HG02623 (cell line): ENCODE data around the gene CACNA2D3.

Experiments used
- ATAC-seq: cut with Tn5 transposase; IDR thresholded peaks from one replicate; pipeline ENCODE4 v1.9.1; 2021; ENCODE audit warnings: moderate library complexity; ENCODE audit not compliant: unreplicated experiment

The CACNA2D3 gene

DNA sequence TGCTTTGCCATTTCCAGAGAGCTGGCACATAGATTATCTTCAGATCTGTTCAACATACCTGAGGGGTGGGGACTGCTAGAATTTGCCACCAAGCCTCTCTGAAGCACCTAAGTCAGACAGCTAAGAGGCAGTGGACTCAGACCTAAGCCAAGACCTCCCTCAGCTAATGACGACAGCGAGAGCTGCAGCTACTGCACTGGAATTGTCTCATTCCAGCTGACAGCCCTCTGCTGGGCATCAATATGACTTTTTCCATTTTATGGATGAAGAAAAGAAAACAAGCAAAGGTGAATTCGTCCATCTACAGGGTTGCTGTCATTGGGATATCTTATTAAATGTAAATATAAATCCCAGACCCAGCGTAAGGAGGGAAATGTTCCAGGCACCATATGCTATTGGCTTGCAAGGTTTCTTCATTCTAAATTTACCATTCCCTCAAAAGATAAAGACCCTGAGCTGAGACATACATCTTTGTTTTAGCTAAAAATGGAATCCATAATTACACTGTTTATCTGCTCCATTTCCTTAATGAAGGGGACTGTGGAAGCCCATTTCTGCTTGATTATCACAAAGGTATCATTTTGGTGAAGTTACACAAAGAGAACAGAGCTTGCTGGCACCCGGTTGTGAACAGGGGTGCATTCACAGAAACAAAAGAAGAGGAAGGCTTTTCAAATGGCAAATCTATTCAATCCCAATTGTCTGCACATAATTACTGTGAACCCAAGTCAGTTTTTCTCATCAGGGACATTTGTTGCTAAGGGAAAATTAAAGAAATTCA, 891.0 kb downstream of the CACNA2D3 start:
- no peak for ATAC-seq

- ATAC-seq, result no peak
Observed at GRCh38 chr3:55014081-55014480, 891.7 kb downstream of the CACNA2D3 start.

GRCh38 chr3:55014906-55015305, 892.6 kb downstream of the CACNA2D3 start:
- ATAC-seq, result no peak

- ATAC-seq, result no peak
Observed at GRCh38 chr3:55017876-55018275, 895.5 kb downstream of the CACNA2D3 start.

GRCh38 chr3:55030938-55031337, 908.6 kb downstream of the CACNA2D3 start:
- ATAC-seq, result no peak

DNA sequence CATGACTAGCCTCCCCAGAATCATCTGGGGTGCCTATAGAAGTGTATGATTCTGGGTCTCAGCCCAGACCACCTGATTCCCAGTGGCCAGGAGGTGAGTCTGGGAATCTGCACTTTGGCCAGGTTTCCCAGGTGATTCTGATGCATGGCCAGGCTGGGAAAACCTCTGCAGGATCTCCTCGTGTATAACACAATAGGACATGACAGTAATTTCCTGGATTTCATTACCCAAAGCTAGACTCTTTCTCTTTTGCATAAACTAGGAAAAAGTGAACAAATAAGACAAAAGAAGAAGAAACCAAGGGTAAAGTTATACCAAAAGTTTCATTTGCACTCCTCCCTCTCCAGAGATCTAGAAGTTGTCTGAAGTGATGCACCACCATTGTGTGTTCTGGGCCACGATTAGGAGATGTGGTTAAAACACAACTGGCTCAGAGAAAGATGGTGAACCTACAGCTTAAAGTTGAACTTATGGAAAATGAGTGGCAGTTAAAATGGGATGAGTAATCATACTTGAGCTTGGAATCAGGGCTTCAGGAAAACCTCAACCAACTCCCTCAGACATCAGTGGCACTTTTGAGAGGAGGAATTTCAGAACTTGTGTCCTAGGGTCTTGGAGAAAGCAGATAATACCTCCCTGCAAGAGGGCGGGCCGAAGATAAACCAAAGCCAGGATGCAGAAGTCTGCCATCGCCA, 914.7 kb downstream of the CACNA2D3 start:
- no peak for ATAC-seq

DNA sequence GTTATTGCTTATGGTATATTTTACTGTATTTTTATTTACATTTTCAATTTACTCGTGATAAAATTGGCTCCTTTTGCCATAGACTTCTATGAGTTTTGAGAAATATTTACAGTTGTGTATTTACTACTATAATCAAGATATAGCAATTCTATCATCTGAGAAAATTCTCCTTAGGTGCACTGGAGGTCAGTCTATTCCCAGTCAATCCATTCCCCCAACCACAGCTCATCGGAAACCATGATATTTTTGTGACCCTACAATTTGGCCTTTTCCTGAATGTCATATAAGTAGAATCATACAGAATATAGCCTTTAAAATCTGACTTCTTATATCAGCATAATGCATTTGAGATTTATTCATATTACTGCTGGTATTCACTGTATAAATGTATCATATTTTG, 920.2 kb downstream of the CACNA2D3 start:
- no peak for ATAC-seq

DNA sequence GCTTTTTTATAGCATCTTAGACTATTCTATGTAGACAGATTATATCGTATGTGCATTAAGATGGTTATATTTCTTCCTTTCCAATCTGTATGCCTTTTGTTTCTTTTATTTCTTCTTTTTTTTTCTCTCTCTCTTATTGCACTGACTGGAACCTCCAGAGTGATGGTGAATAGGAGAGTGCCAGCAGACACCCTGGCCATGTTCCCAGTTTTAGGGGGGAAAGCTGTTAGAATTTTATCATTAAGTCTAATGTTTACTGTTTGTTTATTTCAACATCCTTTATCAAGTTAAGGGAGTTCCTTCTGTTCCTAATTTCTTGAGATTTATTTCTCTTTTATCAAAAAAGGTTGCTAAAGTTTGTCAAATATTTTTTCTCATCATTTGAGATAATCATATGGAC, 922.1 kb downstream of the CACNA2D3 start:
- ATAC-seq, result no peak

- ATAC-seq, result no peak
Observed at GRCh38 chr3:55059027-55059629, 936.8 kb downstream of the CACNA2D3 start.

GRCh38 chr3:55060896-55061719, 938.8 kb downstream of the CACNA2D3 start:
- ATAC-seq, result no peak

DNA sequence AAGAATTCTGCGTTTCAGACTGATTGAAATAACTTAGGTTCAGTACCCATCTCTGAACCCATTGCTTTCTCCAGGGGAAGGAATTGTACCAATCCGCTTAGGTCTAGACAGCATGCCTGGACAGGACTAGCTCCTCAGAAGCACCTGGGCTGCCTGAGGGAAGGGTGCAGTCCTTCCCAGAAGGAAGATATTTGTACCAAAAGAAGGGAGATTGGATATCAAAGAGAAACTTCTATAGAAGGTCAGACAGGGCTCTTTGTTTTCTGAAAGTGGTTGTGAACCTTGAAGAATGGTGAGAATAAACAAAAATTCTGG, 939.3 kb downstream of the CACNA2D3 start:
- ATAC-seq, result no peak

GRCh38 chr3:55064164-55064563, 941.8 kb downstream of the CACNA2D3 start:
- ATAC-seq, result no peak

GRCh38 chr3:55065331-55065730, 943.0 kb downstream of the CACNA2D3 start:
- no peak for ATAC-seq

DNA sequence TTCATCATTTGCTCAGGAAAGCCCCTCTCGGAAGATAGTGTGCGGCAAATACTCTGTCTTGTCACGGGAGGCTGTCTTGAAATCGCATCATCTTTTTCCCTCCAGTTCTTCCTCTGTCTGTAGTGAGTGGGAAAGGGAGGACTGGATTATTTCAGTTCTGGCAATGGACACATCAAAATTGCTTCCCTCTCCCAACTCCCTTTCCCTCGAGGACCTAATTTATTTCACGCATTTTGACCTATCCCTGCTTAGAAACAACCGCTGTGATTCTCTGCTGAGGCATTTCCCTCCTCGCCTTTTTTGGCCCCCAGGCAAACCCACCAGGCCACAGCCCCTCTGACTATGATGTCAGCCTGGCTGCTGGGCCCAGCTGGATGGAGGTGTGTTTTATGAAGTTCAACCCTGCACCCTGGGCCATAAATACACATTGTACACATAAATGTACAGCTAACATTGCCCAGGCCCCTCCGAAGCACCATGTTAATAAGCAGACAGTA, 944.2 kb downstream of the CACNA2D3 start:
- ATAC-seq, result no peak

GRCh38 chr3:55069950-55070349, 947.6 kb downstream of the CACNA2D3 start:
- ATAC-seq, result no peak

- no peak for ATAC-seq
Observed at GRCh38 chr3:55074796-55075195, 952.4 kb downstream of the CACNA2D3 start.

GRCh38 chr3:55075846-55076245, 953.5 kb downstream of the CACNA2D3 start:
- no peak for ATAC-seq

DNA sequence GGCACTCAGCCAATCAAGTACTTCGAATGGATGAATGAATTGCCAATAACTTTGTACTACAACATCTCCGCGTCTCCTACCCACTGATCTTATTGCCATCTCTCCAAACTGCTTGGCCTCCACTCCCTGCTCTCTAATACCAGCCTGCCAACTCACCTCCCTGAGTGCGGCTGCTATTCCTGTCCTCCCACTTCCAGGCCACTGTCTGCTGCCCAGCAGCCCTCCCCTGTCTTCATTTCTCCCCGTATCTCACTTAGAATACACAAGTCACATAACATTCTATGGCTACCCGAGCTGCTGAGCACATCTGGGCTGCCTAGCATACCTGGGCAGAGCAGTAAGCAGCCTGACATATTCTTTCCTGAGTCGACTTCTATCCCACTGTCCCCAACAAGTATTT, 955.4 kb downstream of the CACNA2D3 start:
- no peak for ATAC-seq

GRCh38 chr3:55078876-55079275, 956.5 kb downstream of the CACNA2D3 start:
- ATAC-seq, result no peak

- ATAC-seq, result no peak
Observed at GRCh38 chr3:55085231-55085630, 962.9 kb downstream of the CACNA2D3 start.

DNA sequence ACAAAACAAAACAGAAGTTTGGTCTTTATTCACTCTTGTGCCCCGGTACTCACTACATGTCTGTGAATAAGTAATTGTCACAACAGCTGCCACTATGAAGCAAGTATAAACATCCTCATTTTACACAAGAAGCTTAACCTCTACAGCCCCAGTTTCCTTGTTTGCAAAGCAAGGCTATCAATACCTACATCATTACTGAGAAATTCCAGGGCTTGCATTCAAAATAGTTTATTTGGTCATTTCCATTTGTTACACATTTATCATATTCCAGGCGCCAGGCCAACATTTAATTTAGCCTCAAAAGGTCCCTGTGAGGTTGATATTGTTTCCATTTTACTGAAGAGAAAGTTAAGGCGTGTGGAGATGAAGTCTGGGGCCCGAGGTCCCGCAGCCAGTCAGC, 966.9 kb downstream of the CACNA2D3 start:
- ATAC-seq, result no peak
